Panc1 (cell line): Measurements from ENCODE around the gene ARL11. TPM values are rescaled to one million over a fixed set of nuclear protein-coding genes. Genes with fewer than 3 reads are reported as not detected.
"Not testable (repeated sequence)": the region's sequence is repeated elsewhere in the genome, so short reads cannot be mapped to it uniquely, and the experiment has no call there.

ENCODE experiments used
- ATAC-seq: fragments of 200-7000 bp; cut with Tn5 transposase; 2 replicates; pipeline ENCODE4 v1.9.1; 2020; ENCODE audit warnings: mild to moderate bottlenecking, moderate library complexity
- BruUV-seq: library from RNA; stranded (reverse); fragments of 400-500 nt; replicated peaks from 2 replicates; lab custom pipeline; 2021; lab: Mats Ljungman, UMichigan
- CTCF ChIA-PET: fragments of 300-600 bp; sonication (Branson Sonifier 250); formaldehyde crosslinking; loops from one replicate; lab custom pipeline; 2022; ENCODE audit warnings: antibody characterized with exemption; lab: Charles Lee
- POLR2A ChIA-PET: fragments of 300-600 bp; sonication (Branson Sonifier 250); formaldehyde crosslinking; loops from one replicate; lab custom pipeline; 2022; ENCODE audit warnings: antibody characterized with exemption; lab: Charles Lee
- DNase-seq: peaks from one replicate; pipeline ENCODE4 v3.0.0-alpha.2; 2010; ENCODE audit warnings: low read depth, low spot score
- H3K27ac ChIP-seq: 2 replicates; pipeline ENCODE4 v1.5.1; 2011; ENCODE audit warnings: mild to moderate bottlenecking, low read length, inconsistent platforms
- H3K27me3 ChIP-seq: fragments of 200-500 bp; sonication (Bioruptor generic); 2 replicates; pipeline ENCODE4 v1.6.0; 2014; ENCODE audit warnings: low read length, inconsistent platforms; ENCODE audit not compliant: control insufficient read depth, insufficient read depth
- H3K36me3 ChIP-seq: fragments of 200-500 bp; sonication (Bioruptor generic); 2 replicates; pipeline ENCODE4 v1.5.1; 2014; ENCODE audit warnings: inconsistent platforms, mild to moderate bottlenecking, low read length, moderate library complexity; ENCODE audit not compliant: control insufficient read depth, insufficient read depth
- H3K4me1 ChIP-seq: 2 replicates; pipeline ENCODE4 v1.5.1; 2011; ENCODE audit warnings: inconsistent platforms, mild to moderate bottlenecking, low read length, moderate library complexity; ENCODE audit not compliant: control insufficient read depth, insufficient read depth
- H3K4me3 ChIP-seq, 2 experiments: 2 replicates each; pipeline ENCODE4 v1.5.1; 2011 to 2012; ENCODE audit warnings: low read depth in 2 of 2, low read length in 2 of 2, mild to moderate bottlenecking in 2 of 2, inconsistent platforms in 1 of 2, moderate library complexity in 1 of 2
- H3K9me3 ChIP-seq: fragments of 200-500 bp; sonication (Bioruptor generic); 2 replicates; pipeline ENCODE4 v1.5.1; 2014; ENCODE audit warnings: low read depth, mild to moderate bottlenecking, inconsistent platforms, low read length, moderate library complexity; ENCODE audit not compliant: control insufficient read depth, insufficient read depth
- CTCF ChIP-seq: fragments of 450-650 bp; IDR thresholded peaks from 2 replicates; pipeline ENCODE4 v1.5.1; 2017; ENCODE audit warnings: mild to moderate bottlenecking
- POLR2AphosphoS5 ChIP-seq: IDR thresholded peaks from 2 replicates; pipeline ENCODE4 v1.6.1; 2012; ENCODE audit warnings: mild to moderate bottlenecking, low read depth, low read length, moderate library complexity
- REST ChIP-seq, 2 experiments: IDR thresholded peaks; 2 replicates each; pipeline ENCODE4 v1.6.1; 2011 to 2012; ENCODE audit warnings: low read depth in 2 of 2, control low read depth in 1 of 2, low read length in 1 of 2, mild to moderate bottlenecking in 1 of 2, moderate library complexity in 1 of 2; ENCODE audit not compliant: insufficient read depth in 1 of 2
- SIN3A ChIP-seq: IDR thresholded peaks from 2 replicates; pipeline ENCODE4 v1.6.1; 2012; ENCODE audit warnings: low read depth, mild to moderate bottlenecking, low read length, moderate library complexity, borderline replicate concordance; ENCODE audit not compliant: insufficient read depth
- TCF7L2 ChIP-seq: IDR thresholded peaks from 2 replicates; pipeline ENCODE4 v1.6.1; 2011; ENCODE audit warnings: mild to moderate bottlenecking, low read depth, low read length, inconsistent platforms
- in situ Hi-C: cut with HindIII; loops from 2 replicates; pipeline ENCODE4 v1.10.0; 2016; ENCODE audit warnings: low sequenced_read_pairs, low pct_unique_long_range_greater_than_20kb
- intact Hi-C: fragments of 100-400 bp; cut with micrococcal nuclease; formaldehyde crosslinking; loops from one replicate; pipeline ENCODE4 v1.10.0; 2022; ENCODE audit not compliant: unreplicated experiment
- total RNA-seq: library from RNA; stranded (reverse); gene quantifications from one replicate; pipeline ENCODE4 v1.2.1, GENCODE V29; 2021; ENCODE audit not compliant: unreplicated experiment

The ARL11 gene
- total RNA-seq, 1 experiment from 2014 or later, result not detected

GRCh38 chr13:49610176-49610575 lies 18.1 kb upstream of the ARL11 start:
- in situ Hi-C loops (no loop called here), intact Hi-C loops (no loop called here)
- ATAC-seq (no peak), DNase-seq (no peak)
- Histone ChIP-seq H3K36me3 (no peaks in the 10 kb centered on the region), H3K4me1 (no peaks in the 10 kb centered on the region), H3K9me3 (no peaks in the 10 kb centered on the region), H3K4me3 (no peak overlapping the region), H3K27me3 (no peaks in the 10 kb centered on the region), H3K27ac (no peak overlapping the region)
- ChIA-PET POLR2A (no interaction called here), CTCF (no interaction called here)
- BruUV-seq, result no TSS peak
- no peak for TF ChIP-seq CTCF
- TF ChIP-seq SIN3A, result no peak
- TF ChIP-seq POLR2AphosphoS5, result no peak
- TF ChIP-seq TCF7L2, result no peak
- no peak for TF ChIP-seq REST (IDR thresholded peaks at IDR 0.05; ENCODE audit: insufficient read depth in 1 of 2, low read depth in 2 of 2, low read length in 1 of 2)

DNA sequence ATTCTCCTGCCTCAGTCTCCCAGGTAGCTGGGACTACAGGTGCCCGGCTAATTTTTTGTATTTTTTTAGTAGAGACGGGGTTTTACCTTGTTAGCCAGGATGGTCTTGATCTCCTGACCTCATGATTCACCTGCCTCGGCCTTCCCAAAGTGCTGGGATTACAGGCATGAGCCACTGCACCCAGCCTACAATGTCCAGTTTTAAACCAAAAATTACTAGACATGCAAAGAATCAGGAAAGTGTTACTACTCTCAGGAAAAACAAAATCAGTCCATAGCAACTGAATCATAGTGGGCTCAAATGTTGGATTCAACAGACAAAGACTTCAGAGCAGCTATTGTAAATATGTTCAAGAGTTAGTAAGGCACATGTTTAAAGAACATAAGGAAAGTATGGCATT lies 16.3 kb upstream of the ARL11 start:
- DNase-seq, H3K36me3 ChIP-seq, intact Hi-C loops, in situ Hi-C loops, BruUV-seq, ATAC-seq, H3K27ac ChIP-seq, H3K4me1 ChIP-seq, H3K27me3 ChIP-seq, POLR2A ChIA-PET, H3K4me3 ChIP-seq, CTCF ChIA-PET, H3K9me3 ChIP-seq: not testable (repeated sequence)

DNA sequence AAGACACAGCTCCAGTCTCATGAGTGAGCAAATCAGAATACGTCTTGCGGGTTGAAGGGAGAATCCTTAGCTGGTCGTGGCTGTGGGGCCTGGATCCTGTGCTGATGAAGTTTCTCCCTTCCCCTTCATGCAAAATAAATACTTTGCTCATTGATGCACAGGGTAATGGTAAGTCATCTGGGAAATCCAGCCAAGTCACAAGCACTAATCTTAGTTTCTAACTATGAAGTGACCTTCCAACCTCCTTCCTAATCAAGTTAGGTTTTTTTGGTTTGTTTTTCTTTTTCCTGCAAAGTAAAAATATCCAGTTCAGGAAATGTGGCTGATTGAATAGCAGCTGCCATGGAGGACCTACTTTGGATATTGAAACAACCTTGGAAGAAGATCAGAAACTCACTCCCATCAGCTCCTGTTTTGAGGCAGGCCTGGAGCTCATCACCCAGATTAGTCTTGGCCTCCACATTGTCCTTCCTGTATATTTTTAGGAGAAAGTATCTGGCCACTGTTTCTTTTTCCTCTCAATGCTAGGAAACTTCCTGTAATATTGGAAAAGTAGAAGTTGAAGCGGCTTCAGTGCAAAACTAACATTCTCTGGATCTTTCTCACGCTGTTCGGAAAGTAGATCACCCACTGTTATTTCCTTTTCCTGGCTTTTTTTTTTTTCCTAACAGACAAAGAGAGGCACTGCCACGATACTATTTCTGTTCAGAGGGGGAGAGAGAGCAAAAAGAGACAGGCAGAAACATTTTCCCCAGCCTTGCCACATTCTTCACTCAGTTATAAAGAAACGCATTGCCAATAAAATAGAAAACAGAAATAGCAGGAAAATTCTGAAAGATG lies 12.3 kb upstream of the ARL11 start:
- no TSS peak for BruUV-seq
- H3K9me3 ChIP-seq, result no peaks in the 10 kb centered on the region
- H3K4me1 ChIP-seq, result no peaks in the 10 kb centered on the region
- DNase-seq (no peak), ATAC-seq (no peak)
- H3K27ac ChIP-seq, result no peak overlapping the region
- ChIA-PET CTCF (no interaction called here), POLR2A (no interaction called here)
- TF ChIP-seq CTCF (no peak), TCF7L2 (no peak), REST (IDR thresholded peaks at IDR 0.05; ENCODE audit: insufficient read depth in 1 of 2, low read depth in 2 of 2, low read length in 1 of 2) (no peak), SIN3A (no peak), POLR2AphosphoS5 (no peak)
- H3K27me3 ChIP-seq, result no peaks in the 10 kb centered on the region
- in situ Hi-C loops, result no loop called here
- H3K4me3 ChIP-seq, result no peak overlapping the region
- no peaks in the 10 kb centered on the region for H3K36me3 ChIP-seq
- intact Hi-C loops, result no loop called here
